Stimulated activated CD4-positive, alpha-beta T cell treated with anti-CD3 and anti-CD28 coated beads, Interleukin-1b, Interleukin-23, amount 100 ng/mL, for 24 hours (primary cell): Measurements from ENCODE around the gene FSCN2.

Source experiments
- DNase-seq, 4 experiments: peaks; one replicate each; pipeline ENCODE4 v3.0.0-alpha.2; 2020; ENCODE audit warnings: low read depth in 4 of 4, low spot score in 1 of 4

FSCN2 gene

GRCh38 chr17:81512562-81513371 lies 15.4 kb upstream of the FSCN2 start, which contains the start of gene ACTG1:
Gene ACTG1, minus strand, starts transcription at chr17:81512799. Its CDS starts 445 bp downstream, at chr17:81512354.
- DNase-seq: peak; percentile 76 to 86 (median 84)

- peak in 1 of 4 experiments; percentile 59 for DNase-seq
Observed at GRCh38 chr17:81513372-81513752, 14.8 kb upstream of the FSCN2 start.

DNA sequence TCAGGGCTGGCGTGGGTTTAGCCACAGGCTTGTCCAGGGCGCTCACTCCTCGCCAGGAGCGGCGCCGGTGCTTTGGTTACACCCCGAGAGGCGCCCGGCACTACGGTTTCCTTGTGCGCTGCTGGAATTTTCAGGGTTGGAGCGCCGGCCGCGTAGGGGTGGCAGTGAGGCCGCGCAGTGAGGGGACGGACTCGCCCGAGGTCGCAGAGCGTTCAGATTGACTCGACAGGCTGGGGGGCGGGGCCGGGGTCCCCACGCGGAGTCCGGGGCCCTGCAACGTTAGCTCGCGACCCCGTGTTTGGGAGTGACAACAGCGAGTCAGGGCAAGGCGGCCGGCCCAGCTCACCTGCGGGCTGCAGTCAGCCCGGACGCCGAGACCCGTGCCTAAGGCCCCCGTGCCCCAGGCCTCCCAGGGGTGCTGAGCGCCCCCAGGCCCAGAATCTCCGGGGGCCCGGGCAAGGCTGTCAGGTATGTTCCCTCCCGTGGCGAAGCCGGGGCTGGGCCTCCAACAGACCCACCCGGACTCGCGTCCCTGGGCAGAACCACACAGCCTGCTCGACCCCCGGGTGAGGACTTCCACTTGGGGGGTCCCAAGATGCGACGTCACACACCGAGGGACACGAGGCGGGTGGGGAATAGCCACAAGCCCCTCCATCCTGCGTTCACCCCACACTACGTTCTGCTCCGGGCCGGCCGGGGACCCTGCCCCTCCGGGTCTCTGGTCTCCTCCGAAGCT lies 14.3 kb upstream of the FSCN2 start:
- DNase-seq: no peak

DNA sequence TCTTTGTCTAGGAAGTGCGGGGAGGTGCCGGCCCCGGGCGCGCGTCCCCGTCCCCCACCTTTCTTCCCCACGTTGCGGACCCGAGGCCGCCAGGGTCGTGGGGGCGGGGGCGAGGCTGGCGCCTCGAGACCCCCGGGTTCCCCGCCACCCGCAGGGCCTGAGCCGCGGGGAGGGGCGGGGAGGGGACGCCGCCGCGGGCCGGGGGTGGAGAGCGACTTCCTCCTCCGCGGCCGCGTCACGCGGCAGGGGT lies 13.8 kb upstream of the FSCN2 start:
- no peak for DNase-seq

GRCh38 chr17:81514739-81515529 lies 13.2 kb upstream of the FSCN2 start:
- DNase-seq: peak in 1 of 4 experiments; percentile 76

- no peak for DNase-seq
Observed at GRCh38 chr17:81515530-81516041, 12.6 kb upstream of the FSCN2 start.

DNA sequence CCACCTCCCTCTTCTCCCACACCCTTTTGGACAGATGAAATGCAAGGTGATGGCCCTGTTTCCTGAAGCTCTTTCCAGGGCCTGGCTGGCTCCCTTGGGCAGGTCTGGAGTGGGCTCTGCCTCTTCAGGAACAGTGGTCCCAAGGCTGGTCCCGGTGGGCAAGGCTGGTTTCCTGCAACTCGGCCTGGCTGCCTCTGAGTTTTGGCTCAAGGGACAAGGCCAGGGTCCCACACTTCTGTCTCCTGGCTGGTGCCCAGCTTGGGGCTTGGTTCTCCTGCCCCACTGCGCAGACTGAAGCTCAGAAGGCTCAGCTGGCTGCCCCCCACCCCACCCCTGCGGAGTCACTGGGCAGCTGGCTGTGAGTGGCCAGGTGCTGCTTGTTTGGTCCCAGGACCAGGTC lies 11.7 kb upstream of the FSCN2 start:
- no peak for DNase-seq

DNA sequence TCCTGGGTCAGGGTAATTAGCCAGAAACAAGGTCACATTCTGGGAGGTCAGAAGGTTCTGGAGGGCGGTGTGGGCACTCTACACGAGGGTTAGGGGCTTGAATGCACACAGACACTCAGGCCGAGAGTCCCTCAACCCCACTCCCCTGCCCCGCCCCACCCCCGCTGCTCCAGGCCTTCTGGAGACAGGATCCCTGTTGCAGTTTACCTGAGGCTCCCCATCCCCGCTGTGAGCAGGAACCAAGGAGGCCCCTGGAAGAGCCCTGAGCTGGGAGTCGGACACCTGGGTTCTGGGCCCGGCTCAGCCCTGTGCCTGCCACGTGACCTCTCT lies 11.2 kb upstream of the FSCN2 start:
- DNase-seq: no peak

DNA sequence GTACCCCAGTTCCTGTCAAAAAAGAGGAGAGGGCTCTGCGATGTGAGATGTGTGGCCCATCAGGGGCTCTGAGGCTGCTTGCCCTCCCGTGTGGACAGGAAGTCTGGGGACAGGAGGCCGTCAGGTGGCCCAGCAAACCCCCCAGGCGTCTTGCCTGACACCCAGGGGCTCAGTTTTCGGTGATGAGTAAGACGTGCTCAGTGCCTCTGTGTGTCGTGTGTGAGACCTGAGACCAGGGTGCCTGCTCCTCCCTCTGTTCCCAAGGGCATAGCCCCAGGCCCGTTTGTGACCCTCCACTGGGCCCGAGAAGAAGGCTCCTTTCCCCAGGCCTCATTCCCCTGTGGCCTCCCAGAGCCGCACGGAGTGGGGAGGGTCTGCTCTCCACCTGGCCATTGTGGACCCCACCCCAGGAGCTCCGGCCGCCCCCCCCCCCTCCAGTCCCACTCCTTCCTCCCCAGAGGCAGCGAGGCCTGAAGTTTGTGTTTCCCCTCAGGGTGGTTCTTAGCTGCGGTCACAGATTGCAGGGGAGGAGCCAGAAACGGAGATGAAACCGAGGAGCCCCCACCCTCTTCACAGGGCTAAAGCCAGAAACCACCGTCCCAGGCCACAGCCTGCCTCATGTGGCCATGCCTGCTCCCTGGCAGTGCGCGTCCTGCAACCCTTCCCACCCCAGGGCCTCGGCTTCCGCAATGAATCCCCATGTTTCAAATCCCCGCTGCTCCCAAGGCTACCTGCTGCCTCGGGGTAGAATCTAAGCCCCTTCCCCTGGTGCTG lies 10.7 kb upstream of the FSCN2 start:
- DNase-seq: no peak

- no peak for DNase-seq
Observed at GRCh38 chr17:81518113-81518784, 9.9 kb upstream of the FSCN2 start.

DNA sequence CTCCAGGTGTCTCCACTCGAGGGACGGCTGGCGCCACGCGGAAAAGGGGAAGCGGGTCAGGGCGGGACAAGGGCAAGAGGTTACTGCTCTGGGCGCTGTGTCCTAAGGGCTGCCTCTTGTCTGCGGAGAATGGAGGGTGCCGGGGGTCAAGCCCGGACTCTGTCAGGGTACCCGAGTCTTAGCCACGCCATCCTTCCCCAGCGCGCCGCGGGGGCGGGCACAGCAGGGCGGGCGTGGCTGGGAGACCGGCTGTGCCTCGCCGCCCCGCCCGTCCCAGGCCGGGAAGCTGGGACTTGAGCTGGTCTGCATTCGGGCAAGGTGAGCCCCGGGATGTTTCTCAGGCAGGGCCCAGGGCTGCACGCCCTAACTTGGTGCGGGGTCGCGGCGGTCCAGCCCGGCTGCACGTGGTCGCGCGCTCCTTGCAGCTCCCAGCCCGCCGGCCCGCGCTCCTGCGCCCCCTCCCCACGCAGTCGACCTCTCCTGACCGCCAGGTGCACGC lies 9.3 kb upstream of the FSCN2 start:
- DNase-seq: no peak

GRCh38 chr17:81519284-81520020 lies 8.7 kb upstream of the FSCN2 start:
- no peak for DNase-seq

- no peak for DNase-seq
Observed at GRCh38 chr17:81520021-81520901, 7.9 kb upstream of the FSCN2 start.

DNA sequence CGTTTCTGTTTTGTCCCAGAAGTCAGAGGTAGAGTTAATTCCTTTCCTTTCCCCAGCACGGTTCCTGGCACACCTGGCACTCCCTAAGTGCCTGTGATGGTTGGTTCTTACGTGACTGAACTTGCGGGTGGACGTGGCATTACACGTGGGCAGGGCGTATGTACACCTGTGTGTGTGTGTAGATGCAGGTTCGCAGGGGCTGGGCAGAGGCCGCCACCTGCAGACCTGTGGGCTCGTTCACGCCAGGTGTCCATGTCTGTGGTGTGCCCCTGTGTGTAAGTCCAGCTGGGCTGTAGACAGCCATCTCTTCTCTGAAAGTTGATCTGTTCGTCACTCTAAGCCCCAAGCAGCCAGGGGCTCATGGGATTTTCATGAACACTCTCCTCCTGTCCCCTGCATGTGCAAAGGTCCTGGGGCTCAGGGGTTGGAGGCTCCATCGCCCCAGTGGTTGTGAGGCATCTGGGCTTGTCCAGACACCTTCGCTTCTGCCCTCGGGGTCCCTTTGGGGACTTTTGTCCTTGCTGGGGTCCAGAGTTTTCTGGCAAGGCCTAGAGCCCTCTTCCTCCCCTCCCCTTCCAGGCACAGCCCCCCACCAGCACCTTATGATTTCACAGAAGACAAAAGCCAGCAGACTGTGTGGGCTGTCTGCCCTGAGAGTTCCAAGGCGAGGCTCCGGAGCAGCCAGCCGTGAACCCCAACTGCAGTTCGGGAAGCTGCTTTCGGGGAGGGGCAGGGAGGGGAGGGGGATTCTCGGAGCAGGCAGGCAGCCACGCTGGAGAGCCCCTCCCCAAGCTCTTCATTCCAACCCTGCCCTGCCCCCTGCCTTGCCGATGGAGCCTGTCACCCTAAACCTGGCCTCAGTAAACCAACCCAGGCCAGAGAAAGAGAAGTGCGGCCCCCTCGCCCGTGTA lies 5.4 kb upstream of the FSCN2 start:
- no peak for DNase-seq

GRCh38 chr17:81523402-81524038 lies 4.7 kb upstream of the FSCN2 start:
- no peak for DNase-seq

GRCh38 chr17:81524039-81524864 lies 3.9 kb upstream of the FSCN2 start:
- DNase-seq: no peak

DNA sequence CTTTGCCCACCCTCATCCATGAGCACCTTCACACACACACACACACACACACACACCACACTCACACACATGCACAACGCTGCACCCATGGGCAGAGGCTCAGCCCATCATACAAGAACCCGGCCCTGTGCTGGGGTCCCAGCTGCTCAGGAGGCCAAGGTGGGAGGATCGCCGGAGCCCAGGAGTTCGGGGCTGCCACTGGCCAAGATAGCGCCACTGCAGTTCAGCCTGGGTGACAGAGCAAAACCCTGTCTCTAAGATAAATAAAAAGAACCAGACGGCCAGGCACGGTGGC lies 3.4 kb upstream of the FSCN2 start:
- DNase-seq: no peak
